Stimulated activated CD4-positive, alpha-beta T cell treated with anti-CD3 and anti-CD28 coated beads, Interleukin-2, amount 100 ng/mL, for 48 hours (primary cell): ENCODE measurements around the gene OPTC.
"Not testable (repeated sequence)": the region's sequence is repeated elsewhere in the genome, so short reads cannot be mapped to it uniquely, and the experiment has no call there.

ENCODE experiments used
- DNase-seq, 2 donors: peaks; one replicate each; pipeline ENCODE4 v3.0.0-alpha.2; 2020

OPTC gene

GRCh38 chr1:203465948-203466347 lies 28.0 kb upstream of the OPTC start:
- no peak for DNase-seq

GRCh38 chr1:203466906-203467549 lies 26.9 kb upstream of the OPTC start:
- DNase-seq, result not testable (repeated sequence)

GRCh38 chr1:203467550-203467921 lies 26.4 kb upstream of the OPTC start:
- DNase-seq, result no peak

GRCh38 chr1:203468326-203468725 lies 25.6 kb upstream of the OPTC start:
- DNase-seq, result no peak

- DNase-seq, result no peak
Observed at GRCh38 chr1:203470240-203470639, 23.7 kb upstream of the OPTC start.

GRCh38 chr1:203471841-203472240 lies 22.1 kb upstream of the OPTC start:
- DNase-seq, result no peak

GRCh38 chr1:203473281-203473680 lies 20.7 kb upstream of the OPTC start:
- DNase-seq, result no peak

- no peak for DNase-seq
Observed at GRCh38 chr1:203473781-203474305, 20.1 kb upstream of the OPTC start.

- no peak for DNase-seq
Observed at GRCh38 chr1:203475012-203475981, 18.7 kb upstream of the OPTC start, which contains the start of gene PRELP. TSS of gene PRELP (plus strand) at chr1:203475806. CDS start at chr1:203483185, 7,379 bp downstream.

- DNase-seq, result no peak
Observed at GRCh38 chr1:203476216-203476814, 17.6 kb upstream of the OPTC start.

- DNase-seq, result no peak
Observed at GRCh38 chr1:203477748-203478147, 16.2 kb upstream of the OPTC start.

GRCh38 chr1:203478231-203478630 lies 15.7 kb upstream of the OPTC start:
- DNase-seq, result no peak

GRCh38 chr1:203478986-203479385 lies 15.0 kb upstream of the OPTC start:
- no peak for DNase-seq

GRCh38 chr1:203479646-203480045 lies 14.3 kb upstream of the OPTC start:
- no peak for DNase-seq

GRCh38 chr1:203480084-203480483 lies 13.9 kb upstream of the OPTC start:
- no peak for DNase-seq

- DNase-seq, result peak in 1 of 2 donors; percentile 34
Observed at GRCh38 chr1:203480525-203481084, 13.3 kb upstream of the OPTC start.

GRCh38 chr1:203481196-203481595 lies 12.8 kb upstream of the OPTC start:
- no peak for DNase-seq

- no peak for DNase-seq
Observed at GRCh38 chr1:203486618-203487370, 7.2 kb upstream of the OPTC start.

- DNase-seq, result no peak
Observed at GRCh38 chr1:203488539-203488938, 5.4 kb upstream of the OPTC start.

- no peak for DNase-seq
Observed at GRCh38 chr1:203490607-203491006, 3.3 kb upstream of the OPTC start.

- no peak for DNase-seq
Observed at GRCh38 chr1:203491664-203492063, 2.3 kb upstream of the OPTC start.

GRCh38 chr1:203492082-203492747 lies 1.7 kb upstream of the OPTC start:
- DNase-seq, result no peak
